GM12891 (cell line): Measurements from ENCODE around the gene DHCR7.

Source experiments
- POLR2A ChIP-seq: IDR thresholded peaks from 2 replicates; pipeline ENCODE4 v1.6.1; 2011; ENCODE audit warnings: low read depth, low read length, control low read depth
- POLR2AphosphoS5 ChIP-seq: IDR thresholded peaks from 2 replicates; pipeline ENCODE4 v1.6.1; 2011; ENCODE audit warnings: low read depth, low read length, control low read depth
- TAF1 ChIP-seq: IDR thresholded peaks from 2 replicates; pipeline ENCODE4 v1.6.1; 2011; ENCODE audit warnings: low read depth, low read length, control low read depth

- TF ChIP-seq TAF1 (no peak), POLR2A (no peak), POLR2AphosphoS5 (no peak)
Observed at GRCh38 chr11:71491531-71491930, 43.3 kb upstream of the DHCR7 start.
